Sciatic nerve (tissue), 2 donors: ENCODE measurements around the gene INSIG2. TPM values are rescaled to one million over a fixed set of nuclear protein-coding genes. Genes with fewer than 3 reads are reported as not detected.

Experiments
- ATAC-seq: fragments of 200-7000 bp; cut with Tn5 transposase; one replicate; pipeline ENCODE4 v1.9.1; 2020; ENCODE audit warnings: mild to moderate bottlenecking, moderate library complexity
- DNase-seq: peaks from one replicate; pipeline ENCODE4 v3.0.0-alpha.2; 2020; ENCODE audit warnings: low spot score
- intact Hi-C: fragments of 100-400 bp; cut with DNase I; formaldehyde crosslinking; loops from one replicate; pipeline ENCODE4 v1.14.2; 2022
- total RNA-seq: library from RNA; stranded (reverse); fragmentation: NEBNext Ultra II Directional; extraction: Animal tissue kit (Norgen Biotek cat#: 25700); gene quantifications from one replicate; pipeline ENCODE4 v1.2.1, GENCODE V29; 2021
- donor health status: DM: no; HTN: no; CAD: no.
- donor health status: DM: no; HTN: no; CAD: no.

Gene INSIG2
- total RNA-seq, 1 donor from 2014 or later: 23.2 TPM

- ATAC-seq (no peak), DNase-seq (no peak)
- intact Hi-C loops: no loop called here
These were observed 32.1 kb downstream of the INSIG2 start for GRCh38 chr2:118120401-118120780.

GRCh38 chr2:118121101-118121500 lies 32.8 kb downstream of the INSIG2 start:
- DNase-seq (no peak), ATAC-seq (no peak)
- intact Hi-C loops: no loop called here

- intact Hi-C loops: no loop called here
- DNase-seq (no peak), ATAC-seq (no peak)
These were observed 33.8 kb downstream of the INSIG2 start for GRCh38 chr2:118121986-118122524.

- ATAC-seq (peak; percentile 52), DNase-seq (no peak)
- intact Hi-C loops: no loop called here
These were observed 34.5 kb downstream of the INSIG2 start for GRCh38 chr2:118122594-118123281.

- DNase-seq: no peak
- intact Hi-C loops: no loop called here
- ATAC-seq: peak; percentile 85
These were observed 35.4 kb downstream of the INSIG2 start for GRCh38 chr2:118123561-118124232.

- no peak for ATAC-seq
- no peak for DNase-seq
- intact Hi-C loops: no loop called here
These were observed 36.1 kb downstream of the INSIG2 start for GRCh38 chr2:118124288-118124891.

- no peak for DNase-seq
- no peak for ATAC-seq
- intact Hi-C loops: no loop called here
These were observed 39.0 kb downstream of the INSIG2 start for GRCh38 chr2:118127250-118127649.

GRCh38 chr2:118128826-118129225 lies 40.6 kb downstream of the INSIG2 start:
- intact Hi-C loops: no loop called here
- ATAC-seq (no peak), DNase-seq (no peak)

- ATAC-seq: peak; percentile 73
- intact Hi-C loops: no loop called here
- no peak for DNase-seq
These were observed 42.1 kb downstream of the INSIG2 start for GRCh38 chr2:118130385-118130784.

- no peak for DNase-seq
- ATAC-seq: no peak
- intact Hi-C loops: no loop called here
These were observed 43.5 kb downstream of the INSIG2 start for GRCh38 chr2:118131771-118132170.

GRCh38 chr2:118133916-118134315 lies 45.6 kb downstream of the INSIG2 start:
- DNase-seq (no peak), ATAC-seq (no peak)
- intact Hi-C loops: no loop called here

GRCh38 chr2:118134650-118135049 lies 46.4 kb downstream of the INSIG2 start:
- intact Hi-C loops: no loop called here
- ATAC-seq (no peak), DNase-seq (no peak)

GRCh38 chr2:118145207-118145606 lies 56.9 kb downstream of the INSIG2 start:
- intact Hi-C loops: no loop called here
- no peak for ATAC-seq
- DNase-seq: no peak

- DNase-seq (no peak), ATAC-seq (no peak)
- intact Hi-C loops: no loop called here
These were observed 57.5 kb downstream of the INSIG2 start for GRCh38 chr2:118145806-118146205.

- DNase-seq: no peak
- ATAC-seq: no peak
- intact Hi-C loops: no loop called here
These were observed 58.3 kb downstream of the INSIG2 start for GRCh38 chr2:118146315-118147283.

- ATAC-seq: no peak
- no peak for DNase-seq
- intact Hi-C loops: no loop called here
These were observed 59.9 kb downstream of the INSIG2 start for GRCh38 chr2:118148133-118148532.

- intact Hi-C loops: no loop called here
- ATAC-seq (peak; percentile 74), DNase-seq (no peak)
These were observed 60.5 kb downstream of the INSIG2 start for GRCh38 chr2:118148809-118149208.

- intact Hi-C loops: no loop called here
- DNase-seq: no peak
These were observed 62.0 kb downstream of the INSIG2 start for GRCh38 chr2:118150294-118150693.

GRCh38 chr2:118151831-118152230 lies 63.6 kb downstream of the INSIG2 start:
- ATAC-seq (no peak), DNase-seq (no peak)
- intact Hi-C loops: no loop called here

More at GRCh38 chr2:118150294-118150693, 62.0 kb downstream of the INSIG2 start:
- no peak for ATAC-seq
